ENCODE measurements around the gene VEPH1.

The VEPH1 gene

GRCh38 chr3:157469561-157470294 is 33.5 kb downstream of the VEPH1 start:
- H3K4me3 ChIP-seq (ENCODE audit: low read depth, low read length), result no peak overlapping the region
- DNase-seq (ENCODE audit: low read depth), result peak; percentile 95
- TF ChIP-seq CTCF (IDR thresholded peaks at IDR 0.05; ENCODE audit: control insufficient read depth, extremely low read depth, insufficient read depth), result no peak

- H3K4me3 ChIP-seq (ENCODE audit: low read depth, low read length), result no peak overlapping the region
- TF ChIP-seq CTCF (IDR thresholded peaks at IDR 0.05; ENCODE audit: control insufficient read depth, extremely low read depth, insufficient read depth), result no peak
- no peak for DNase-seq (ENCODE audit: low read depth)
These were observed 36.0 kb downstream of the VEPH1 start for GRCh38 chr3:157467200-157467599.

- no peak for TF ChIP-seq CTCF (IDR thresholded peaks at IDR 0.05; ENCODE audit: control insufficient read depth, extremely low read depth, insufficient read depth)
- no peak overlapping the region for H3K4me3 ChIP-seq (ENCODE audit: low read depth, low read length)
- DNase-seq (ENCODE audit: low read depth), result no peak
These were observed 37.5 kb downstream of the VEPH1 start for GRCh38 chr3:157465741-157466140.

GRCh38 chr3:157464321-157464720 is 38.9 kb downstream of the VEPH1 start:
- H3K4me3 ChIP-seq (ENCODE audit: low read depth, low read length), result no peak overlapping the region
- no peak for DNase-seq (ENCODE audit: low read depth)

GRCh38 chr3:157463816-157464215 is 39.4 kb downstream of the VEPH1 start:
- TF ChIP-seq CTCF (IDR thresholded peaks at IDR 0.05; ENCODE audit: control insufficient read depth, extremely low read depth, insufficient read depth), result no peak
- DNase-seq (ENCODE audit: low read depth), result no peak
- no peak overlapping the region for H3K4me3 ChIP-seq (ENCODE audit: low read depth, low read length)

More at GRCh38 chr3:157464321-157464720, 38.9 kb downstream of the VEPH1 start:
- TF ChIP-seq CTCF (IDR thresholded peaks at IDR 0.05; ENCODE audit: control insufficient read depth, extremely low read depth, insufficient read depth), result no peak

- H3K4me3 ChIP-seq (ENCODE audit: low read depth, low read length), result no peak overlapping the region
- no peak for DNase-seq (ENCODE audit: low read depth)
- TF ChIP-seq CTCF (IDR thresholded peaks at IDR 0.05; ENCODE audit: control insufficient read depth, extremely low read depth, insufficient read depth), result no peak
These were observed 43.0 kb downstream of the VEPH1 start for GRCh38 chr3:157460253-157460652.

- TF ChIP-seq CTCF (IDR thresholded peaks at IDR 0.05; ENCODE audit: control insufficient read depth, extremely low read depth, insufficient read depth), result no peak
These were observed 43.5 kb downstream of the VEPH1 start for GRCh38 chr3:157459706-157460105.

More at GRCh38 chr3:157459706-157460105, 43.5 kb downstream of the VEPH1 start:
- no peak overlapping the region for H3K4me3 ChIP-seq (ENCODE audit: low read depth, low read length)
- no peak for DNase-seq (ENCODE audit: low read depth)
